Hepatocyte (in vitro differentiated cells): ENCODE measurements around the gene EIF1AY.

Source experiments
- CTCF ChIP-seq: fragments of 200-600 bp; sonication (generic); IDR thresholded peaks from 2 replicates; pipeline ENCODE4 v1.5.1; 2016; ENCODE audit warnings: antibody characterized with exemption, mild to moderate bottlenecking; ENCODE audit not compliant: poor library complexity
- EZH2 ChIP-seq: fragments of 200-600 bp; sonication (generic); IDR thresholded peaks from 2 replicates; pipeline ENCODE4 v1.6.1; 2016; ENCODE audit warnings: antibody characterized with exemption, mild to moderate bottlenecking, borderline replicate concordance

- TF ChIP-seq CTCF (no peak), EZH2 (no peak)
These were observed 10.6 kb downstream of the EIF1AY start for GRCh38 chrY:20586161-20586560.
